Adipocyte (in vitro differentiated cells): ENCODE measurements around the gene DPEP1.

Source experiments
- DNase-seq: peaks from one replicate; pipeline ENCODE4 v3.0.0-alpha.2; 2015; ENCODE audit warnings: low read depth
- H3K27me3 ChIP-seq: replicated peaks from 2 replicates; pipeline ENCODE4 v1.7.0; 2013; ENCODE audit warnings: mild to moderate bottlenecking, low read length, moderate library complexity; ENCODE audit not compliant: control insufficient read depth, insufficient read depth
- H3K36me3 ChIP-seq: 2 replicates; pipeline ENCODE4 v1.7.0; 2013; ENCODE audit warnings: low read length, mild to moderate bottlenecking, moderate library complexity; ENCODE audit not compliant: control insufficient read depth, insufficient read depth, severe bottlenecking
- H3K4me1 ChIP-seq: 2 replicates; pipeline ENCODE4 v1.7.0; 2013; ENCODE audit warnings: mild to moderate bottlenecking, low read length, moderate library complexity; ENCODE audit not compliant: control insufficient read depth, insufficient read depth
- H3K4me3 ChIP-seq: 2 replicates; pipeline ENCODE4 v1.7.0; 2013; ENCODE audit warnings: mild to moderate bottlenecking, low read length, moderate library complexity
- H3K9ac ChIP-seq: 2 replicates; pipeline ENCODE4 v1.7.0; 2013; ENCODE audit warnings: mild to moderate bottlenecking, low read length, moderate library complexity
- H3K9me3 ChIP-seq: 2 replicates; pipeline ENCODE4 v1.7.0; 2013; ENCODE audit warnings: mild to moderate bottlenecking, low read length, moderate library complexity; ENCODE audit not compliant: control insufficient read depth

DPEP1 gene

DNA sequence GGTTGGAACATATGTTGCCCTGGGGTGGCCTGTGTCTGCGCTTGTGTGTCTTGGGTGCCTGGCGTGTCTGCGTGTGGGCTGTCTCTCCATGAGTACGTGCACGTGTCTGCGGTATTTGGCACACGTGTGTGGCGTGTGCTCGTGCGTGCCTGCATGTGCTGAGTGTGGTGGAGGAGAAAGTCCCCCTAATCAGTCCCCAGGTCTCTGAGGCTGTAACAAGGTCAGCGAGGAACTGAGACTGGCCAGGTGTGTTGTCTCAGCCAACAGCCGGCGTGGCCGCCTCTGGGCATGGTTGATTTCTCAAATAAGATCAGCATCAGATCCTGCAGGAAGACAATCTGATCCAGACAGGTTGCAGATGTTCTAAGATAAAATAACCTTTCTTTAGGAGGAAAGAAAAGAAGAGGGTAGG is 41.4 kb upstream of the DPEP1 start:
- H3K4me1 ChIP-seq: peaks cover 3% of the 10 kb centered on the region
- no peaks in the 10 kb centered on the region for H3K9me3 ChIP-seq
- H3K36me3 ChIP-seq: no peaks in the 10 kb centered on the region
- H3K9ac ChIP-seq: no peak overlapping the region
- no peak overlapping the region for H3K4me3 ChIP-seq
- DNase-seq: no peak
- H3K27me3 ChIP-seq: peaks cover 22% of the 10 kb centered on the region

- H3K4me1 ChIP-seq: peaks cover 3% of the 10 kb centered on the region
- H3K9ac ChIP-seq: no peak overlapping the region
- peaks cover 22% of the 10 kb centered on the region for H3K27me3 ChIP-seq
- H3K4me3 ChIP-seq: no peak overlapping the region
- no peaks in the 10 kb centered on the region for H3K36me3 ChIP-seq
- DNase-seq: no peak
- H3K9me3 ChIP-seq: no peaks in the 10 kb centered on the region
Observed at GRCh38 chr16:89572485-89573205, 40.8 kb upstream of the DPEP1 start.

GRCh38 chr16:89573826-89574680 is 39.4 kb upstream of the DPEP1 start:
- Histone ChIP-seq H3K4me3 (no peak overlapping the region), H3K27me3 (peaks cover 18% of the 10 kb centered on the region), H3K9ac (peak overlapping the region; percentile 45), H3K36me3 (no peaks in the 10 kb centered on the region), H3K4me1 (peaks cover 3% of the 10 kb centered on the region), H3K9me3 (no peaks in the 10 kb centered on the region)
- DNase-seq: no peak

DNA sequence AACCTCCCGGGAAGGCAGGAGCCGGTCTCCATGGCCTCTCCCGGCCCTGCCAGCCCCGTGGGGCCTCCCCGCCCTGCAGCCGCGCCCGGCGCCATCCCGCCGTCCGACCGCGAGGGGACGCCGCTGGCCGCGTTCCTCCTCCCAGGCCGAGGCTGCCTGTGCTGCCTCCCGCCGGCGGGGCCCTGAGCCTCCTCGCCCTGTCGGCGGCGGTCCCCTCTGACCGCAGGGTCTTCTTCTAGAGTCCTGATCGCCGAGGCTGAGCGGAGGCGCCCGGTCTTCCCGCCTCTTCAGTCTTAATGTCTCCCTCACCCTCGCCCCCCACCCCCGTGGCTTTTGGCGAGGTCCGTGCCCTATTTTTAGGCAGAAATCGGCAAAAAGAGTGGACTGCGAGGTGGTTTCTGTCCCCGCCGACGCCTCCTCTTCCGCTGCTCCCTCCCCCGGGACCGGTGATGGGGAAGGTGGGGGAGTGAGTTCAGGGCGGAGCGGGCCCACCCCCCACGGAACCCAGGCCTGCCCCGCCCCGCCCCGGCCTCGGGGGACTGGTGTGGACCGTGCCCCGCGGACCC is 38.7 kb upstream of the DPEP1 start:
- Histone ChIP-seq H3K4me3 (peak overlapping the region; percentile 58), H3K27me3 (peaks cover 13% of the 10 kb centered on the region), H3K4me1 (peaks cover 3% of the 10 kb centered on the region), H3K9ac (peak overlapping the region; percentile 45), H3K9me3 (no peaks in the 10 kb centered on the region), H3K36me3 (no peaks in the 10 kb centered on the region)
- peak; percentile 93 for DNase-seq

DNA sequence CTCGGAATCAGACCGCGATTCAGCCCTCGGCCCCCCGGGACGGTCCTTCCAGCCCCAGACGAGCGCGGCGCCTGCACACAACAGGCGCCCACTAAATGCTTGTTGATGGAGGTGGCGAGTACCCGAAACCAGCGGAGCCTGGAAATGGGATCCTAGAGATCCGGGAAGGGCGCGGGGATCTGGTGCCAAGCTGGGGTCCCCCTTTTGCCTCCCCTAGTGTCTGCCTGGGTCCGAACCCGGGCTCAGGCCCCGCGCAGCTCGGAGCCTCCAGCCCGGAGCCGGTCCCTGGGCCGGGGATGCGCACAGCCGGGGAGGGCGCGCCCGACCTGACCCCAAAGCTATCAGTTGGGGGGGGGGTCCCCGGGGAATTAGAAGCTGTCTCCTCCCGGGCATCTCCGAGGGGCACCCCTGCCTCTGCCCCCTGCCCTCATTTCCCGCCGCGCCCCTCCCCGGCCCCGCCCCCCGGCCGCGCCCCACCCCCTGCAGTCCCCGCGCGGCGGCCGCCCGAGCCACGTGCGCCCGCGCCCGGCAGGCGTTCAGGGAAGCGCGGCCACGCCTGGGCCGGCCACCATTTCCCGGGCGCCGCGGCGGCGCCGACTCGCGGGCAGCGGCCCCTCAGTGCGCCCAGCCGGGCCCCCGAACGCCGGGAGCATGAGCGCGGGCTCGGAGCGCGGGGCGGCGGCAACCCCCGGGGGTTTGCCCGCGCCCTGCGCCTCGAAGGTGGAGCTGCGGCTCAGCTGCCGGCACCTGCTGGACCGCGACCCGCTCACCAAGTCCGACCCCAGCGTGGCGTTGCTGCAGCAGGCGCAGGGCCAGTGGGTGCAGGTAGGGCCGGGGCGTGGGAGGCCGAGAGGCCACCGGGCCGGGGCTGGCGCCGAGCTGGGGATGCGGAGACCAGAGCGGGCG is 37.9 kb upstream of the DPEP1 start, which contains the start of gene CPNE7:
TSS of gene CPNE7 (plus strand) at position 512 of the 906 bp plus-strand sequence. CDS start at position 652, 140 bp downstream.
- Histone ChIP-seq H3K4me1 (peaks cover 3% of the 10 kb centered on the region), H3K27me3 (peaks cover 10% of the 10 kb centered on the region), H3K9me3 (no peaks in the 10 kb centered on the region), H3K4me3 (peak within 1 kb of the TSS; percentile 58), H3K36me3 (no peaks in the 10 kb centered on the region), H3K9ac (peak within 1 kb of the TSS; percentile 45)
- DNase-seq: peak; percentile 57

DNA sequence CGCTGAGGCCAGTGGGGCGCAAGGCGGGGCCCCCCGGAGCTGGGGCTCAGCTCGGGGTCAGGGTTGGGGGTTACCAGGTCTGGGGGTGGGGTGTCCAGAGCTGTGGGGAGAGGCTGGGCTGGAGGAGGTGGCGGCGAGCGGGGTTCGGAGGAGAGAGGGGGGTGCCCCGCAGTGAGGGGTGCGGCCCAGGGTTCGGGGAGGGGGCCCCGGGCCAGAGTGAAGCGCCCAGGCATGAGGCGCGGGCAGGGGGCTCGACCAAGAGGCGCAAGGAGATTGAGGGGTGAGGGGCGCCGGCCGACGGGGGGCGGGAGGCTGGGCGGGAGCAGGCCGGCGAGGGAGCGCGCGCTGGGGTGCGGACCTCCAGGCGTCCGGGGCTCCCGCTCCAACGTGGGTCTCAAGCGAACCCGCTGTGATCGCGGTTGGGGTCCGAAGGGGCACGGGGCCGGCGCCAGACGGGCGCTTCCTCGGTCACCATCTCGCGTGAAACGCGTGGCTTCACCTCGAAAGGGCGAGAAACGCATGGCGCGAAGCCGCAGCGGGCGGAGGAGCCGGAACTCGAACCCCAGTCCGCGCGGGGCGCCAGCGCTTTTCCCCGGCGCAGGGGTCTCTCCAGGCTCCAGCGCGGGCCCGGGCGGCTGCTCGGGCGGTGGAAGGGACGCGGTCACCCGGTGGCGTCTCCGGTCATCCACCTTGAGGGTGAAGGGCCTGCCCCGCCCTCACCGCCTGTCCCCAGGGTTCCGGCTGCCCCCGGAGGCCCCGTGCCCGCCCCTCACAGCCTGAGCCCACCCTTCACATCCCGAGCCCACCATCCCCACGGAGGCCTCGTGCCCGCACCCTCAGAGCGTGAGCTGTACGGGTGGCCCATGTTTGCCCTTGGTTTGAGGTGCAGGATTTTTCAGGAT is 37.0 kb upstream of the DPEP1 start:
- peaks cover 7% of the 10 kb centered on the region for H3K4me1 ChIP-seq
- no peak overlapping the region for H3K9ac ChIP-seq
- no peaks in the 10 kb centered on the region for H3K9me3 ChIP-seq
- no peak overlapping the region for H3K4me3 ChIP-seq
- no peaks in the 10 kb centered on the region for H3K36me3 ChIP-seq
- no peak for DNase-seq
- peaks cover 7% of the 10 kb centered on the region for H3K27me3 ChIP-seq

DNA sequence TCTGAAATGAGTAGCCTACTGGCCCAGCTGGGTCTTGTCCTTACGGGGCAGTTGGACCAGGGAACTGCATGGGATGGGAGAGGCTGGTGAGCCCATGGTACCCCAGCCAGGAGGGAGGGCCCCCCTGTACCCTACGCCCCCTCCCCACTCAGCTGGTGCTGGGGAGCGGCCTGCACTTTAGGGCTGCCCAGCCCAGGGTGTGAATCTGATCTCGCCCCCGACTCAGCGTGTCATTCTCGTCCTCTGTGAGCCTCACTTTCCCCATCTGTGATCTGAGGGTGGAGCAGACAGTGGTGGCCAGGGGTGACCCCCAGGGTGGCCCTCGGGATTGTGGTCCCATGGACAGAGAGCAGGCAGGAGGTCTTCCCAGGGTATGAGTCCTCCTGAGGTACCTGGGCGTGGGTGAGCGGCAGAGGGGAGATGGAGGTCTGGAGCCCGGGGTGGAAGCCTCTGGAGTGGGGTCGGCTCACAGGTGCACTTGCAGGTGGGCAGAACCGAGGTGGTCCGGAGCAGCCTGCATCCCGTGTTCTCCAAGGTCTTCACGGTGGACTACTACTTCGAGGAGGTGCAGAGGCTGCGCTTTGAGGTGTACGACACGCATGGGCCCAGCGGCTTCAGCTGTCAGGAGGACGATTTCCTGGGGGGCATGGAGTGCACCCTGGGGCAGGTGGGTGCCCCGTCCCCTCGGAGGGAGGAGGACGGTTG is 36.2 kb upstream of the DPEP1 start:
- Histone ChIP-seq H3K9ac (no peak overlapping the region), H3K27me3 (no peaks in the 10 kb centered on the region), H3K4me3 (no peak overlapping the region), H3K9me3 (no peaks in the 10 kb centered on the region), H3K4me1 (peaks cover 15% of the 10 kb centered on the region), H3K36me3 (no peaks in the 10 kb centered on the region)
- no peak for DNase-seq

DNA sequence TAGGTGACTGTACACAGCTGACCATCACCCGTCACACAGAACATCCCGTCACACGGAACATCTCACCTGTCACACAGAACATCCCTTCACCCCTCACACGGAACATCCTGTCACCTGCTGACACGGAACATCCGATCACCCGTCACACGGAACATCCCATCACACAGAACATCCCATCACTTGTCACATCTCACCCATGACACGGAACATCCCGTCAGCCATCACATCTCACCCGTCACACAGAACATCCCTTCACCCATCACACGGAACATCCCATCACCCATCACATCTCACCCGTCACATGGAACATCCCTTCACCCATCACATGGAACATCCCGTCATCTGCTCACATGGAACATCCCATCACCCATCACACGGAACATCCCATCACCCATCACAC is 34.1 kb upstream of the DPEP1 start:
- Histone ChIP-seq H3K27me3 (no peaks in the 10 kb centered on the region), H3K4me1 (peaks cover 17% of the 10 kb centered on the region), H3K4me3 (no peak overlapping the region), H3K36me3 (no peaks in the 10 kb centered on the region), H3K9ac (no peak overlapping the region), H3K9me3 (no peaks in the 10 kb centered on the region)
- no peak for DNase-seq

DNA sequence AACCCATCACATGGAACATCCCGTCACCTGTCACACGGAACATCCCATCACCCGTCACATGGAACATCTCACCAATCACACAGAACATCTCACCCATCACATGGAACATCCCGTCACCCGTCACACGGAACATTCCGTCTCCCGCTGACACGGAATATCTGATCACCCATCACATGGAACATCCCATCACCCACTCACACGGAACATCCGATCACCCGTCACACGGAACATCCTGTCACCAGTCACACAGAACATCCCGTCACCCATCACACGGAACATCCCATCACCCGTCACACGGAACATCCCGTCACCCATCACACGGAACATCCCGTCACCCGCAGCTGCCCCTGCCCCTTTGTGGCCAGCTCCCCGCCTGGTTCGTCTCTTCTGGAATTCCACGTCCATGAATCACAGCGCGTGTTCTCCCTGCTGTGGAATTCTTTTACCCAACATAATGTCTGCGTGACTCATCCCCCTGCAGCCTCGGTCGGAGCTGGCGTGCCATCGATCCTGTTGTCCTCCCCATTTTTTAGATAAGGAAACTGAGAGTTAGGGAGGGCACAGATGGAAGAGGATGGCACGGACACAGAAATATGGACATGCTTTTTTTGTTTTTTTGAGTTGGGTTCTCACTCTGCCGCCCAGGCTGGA is 32.3 kb upstream of the DPEP1 start:
- no peaks in the 10 kb centered on the region for H3K36me3 ChIP-seq

More for the DNA sequence above, 32.3 kb upstream of the DPEP1 start:
- Histone ChIP-seq H3K27me3 (no peaks in the 10 kb centered on the region), H3K4me1 (peaks cover 15% of the 10 kb centered on the region), H3K9ac (no peak overlapping the region), H3K4me3 (no peak overlapping the region), H3K9me3 (no peaks in the 10 kb centered on the region)
- peak; percentile 99 for DNase-seq
